ENCODE measurements around the gene PSMD14. TPM values are rescaled to one million over a fixed set of nuclear protein-coding genes. Genes with fewer than 3 reads are reported as not detected.
A peak's percentile ranks its signal among the peaks of the same experiment; 100 is the strongest.

Gene PSMD14
- polyA plus RNA-seq, 1 experiment, result 95.3 TPM

DNA sequence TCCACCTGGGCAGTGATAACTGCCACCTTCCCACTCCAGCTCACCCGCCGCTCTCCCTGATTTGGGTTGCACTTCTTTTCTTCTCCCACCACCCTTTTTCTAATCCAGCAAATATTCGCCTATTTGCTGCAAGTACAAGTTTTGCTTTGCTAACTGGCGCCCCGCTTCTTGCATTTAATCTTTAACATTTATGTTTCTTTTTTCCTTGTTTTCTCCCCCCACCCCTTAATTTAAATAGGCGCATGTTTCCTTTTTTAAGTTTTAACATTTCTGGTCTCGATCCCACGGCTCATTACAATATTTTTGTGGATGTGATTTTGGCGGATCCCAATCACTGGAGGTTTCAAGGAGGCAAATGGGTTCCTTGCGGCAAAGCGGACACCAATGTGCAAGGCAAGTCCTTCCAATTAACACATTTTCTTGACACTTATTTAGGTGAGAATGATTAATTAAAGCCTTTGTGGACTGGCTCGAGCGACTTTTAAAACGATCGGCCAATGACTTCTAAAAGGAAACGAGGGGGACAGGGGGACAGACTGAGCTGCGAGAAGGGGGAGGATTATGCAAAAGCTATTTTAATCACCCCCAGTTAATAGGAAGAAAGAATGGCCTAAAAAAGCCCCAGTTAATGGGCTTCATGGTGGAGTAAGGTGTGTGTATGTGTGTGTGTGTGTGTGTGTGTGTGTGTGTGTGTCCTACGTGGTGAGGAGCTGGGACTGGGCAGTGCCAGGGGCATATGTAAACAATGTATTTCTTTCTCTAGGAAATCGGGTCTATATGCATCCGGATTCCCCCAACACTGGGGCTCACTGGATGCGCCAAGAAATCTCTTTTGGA is 109.4 kb downstream of the PSMD14 start:
- Histone ChIP-seq H3K4me3 (ENCODE audit: low read depth, low read length) (no peak overlapping the region), H3K27ac (ENCODE audit: low read depth, low read length) (no peak overlapping the region), H3K27me3 (ENCODE audit: control insufficient read depth, insufficient read depth, low read length) (peaks cover 82% of the 10 kb centered on the region), H3K9me3 (ENCODE audit: control insufficient read depth, insufficient read depth, low read length) (peaks cover 6% of the 10 kb centered on the region; the same call in 1 of the 2 replicates)
- TF ChIP-seq, protein P1, sequence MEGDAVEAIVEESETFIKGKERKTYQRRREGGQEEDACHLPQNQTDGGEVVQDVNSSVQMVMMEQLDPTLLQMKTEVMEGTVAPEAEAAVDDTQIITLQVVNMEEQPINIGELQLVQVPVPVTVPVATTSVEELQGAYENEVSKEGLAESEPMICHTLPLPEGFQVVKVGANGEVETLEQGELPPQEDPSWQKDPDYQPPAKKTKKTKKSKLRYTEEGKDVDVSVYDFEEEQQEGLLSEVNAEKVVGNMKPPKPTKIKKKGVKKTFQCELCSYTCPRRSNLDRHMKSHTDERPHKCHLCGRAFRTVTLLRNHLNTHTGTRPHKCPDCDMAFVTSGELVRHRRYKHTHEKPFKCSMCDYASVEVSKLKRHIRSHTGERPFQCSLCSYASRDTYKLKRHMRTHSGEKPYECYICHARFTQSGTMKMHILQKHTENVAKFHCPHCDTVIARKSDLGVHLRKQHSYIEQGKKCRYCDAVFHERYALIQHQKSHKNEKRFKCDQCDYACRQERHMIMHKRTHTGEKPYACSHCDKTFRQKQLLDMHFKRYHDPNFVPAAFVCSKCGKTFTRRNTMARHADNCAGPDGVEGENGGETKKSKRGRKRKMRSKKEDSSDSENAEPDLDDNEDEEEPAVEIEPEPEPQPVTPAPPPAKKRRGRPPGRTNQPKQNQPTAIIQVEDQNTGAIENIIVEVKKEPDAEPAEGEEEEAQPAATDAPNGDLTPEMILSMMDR (IDR thresholded peaks at IDR 0.05; ENCODE audit: low read depth, low read length), result no peak
- CTCF ChIA-PET, result interaction anchor here (1.1 kb wide), 1 partner anchor 9 kb away, joined by 6 read pairs; no protein-coding TSS in a partner anchor
- DNase-seq (ENCODE audit: low read depth, low spot score), result no peak
- POLR2A ChIA-PET, result no interaction called here

DNA sequence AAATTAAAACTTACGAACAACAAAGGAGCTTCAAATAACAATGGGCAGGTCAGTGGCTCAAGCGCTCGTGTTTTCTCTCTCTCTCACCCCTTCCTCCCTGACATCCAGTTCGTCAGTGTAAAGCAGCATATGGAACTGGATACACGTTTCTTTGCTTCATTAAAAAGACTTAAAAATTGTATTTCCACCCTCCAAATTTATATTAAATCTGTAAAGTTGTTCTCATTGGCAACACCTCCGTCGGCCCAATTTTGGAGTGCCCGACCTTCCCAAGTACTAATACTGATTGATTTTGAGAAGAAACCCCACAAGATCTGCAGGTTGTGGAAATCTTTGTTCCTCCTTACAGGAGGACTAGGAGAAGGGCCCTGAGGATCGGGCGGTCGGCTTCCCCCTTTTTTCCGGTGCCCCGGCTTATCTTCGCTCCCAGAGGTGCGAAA is 110.1 kb downstream of the PSMD14 start:
- CTCF ChIA-PET, result interaction anchor here (1.1 kb wide), 1 partner anchor 8 kb away, joined by 6 read pairs; no protein-coding TSS in a partner anchor
- POLR2A ChIA-PET, result no interaction called here
- Histone ChIP-seq H3K27ac (ENCODE audit: low read depth, low read length) (no peak overlapping the region), H3K27me3 (ENCODE audit: control insufficient read depth, insufficient read depth, low read length) (peaks cover 88% of the 10 kb centered on the region), H3K4me3 (ENCODE audit: low read depth, low read length) (no peak overlapping the region), H3K9me3 (ENCODE audit: control insufficient read depth, insufficient read depth, low read length) (peaks cover 9% of the 10 kb centered on the region; the same call in 1 of the 2 replicates)
- DNase-seq (ENCODE audit: low read depth, low spot score), result no peak
- TF ChIP-seq, protein P1 (IDR thresholded peaks at IDR 0.05; ENCODE audit: low read depth, low read length), result no peak

DNA sequence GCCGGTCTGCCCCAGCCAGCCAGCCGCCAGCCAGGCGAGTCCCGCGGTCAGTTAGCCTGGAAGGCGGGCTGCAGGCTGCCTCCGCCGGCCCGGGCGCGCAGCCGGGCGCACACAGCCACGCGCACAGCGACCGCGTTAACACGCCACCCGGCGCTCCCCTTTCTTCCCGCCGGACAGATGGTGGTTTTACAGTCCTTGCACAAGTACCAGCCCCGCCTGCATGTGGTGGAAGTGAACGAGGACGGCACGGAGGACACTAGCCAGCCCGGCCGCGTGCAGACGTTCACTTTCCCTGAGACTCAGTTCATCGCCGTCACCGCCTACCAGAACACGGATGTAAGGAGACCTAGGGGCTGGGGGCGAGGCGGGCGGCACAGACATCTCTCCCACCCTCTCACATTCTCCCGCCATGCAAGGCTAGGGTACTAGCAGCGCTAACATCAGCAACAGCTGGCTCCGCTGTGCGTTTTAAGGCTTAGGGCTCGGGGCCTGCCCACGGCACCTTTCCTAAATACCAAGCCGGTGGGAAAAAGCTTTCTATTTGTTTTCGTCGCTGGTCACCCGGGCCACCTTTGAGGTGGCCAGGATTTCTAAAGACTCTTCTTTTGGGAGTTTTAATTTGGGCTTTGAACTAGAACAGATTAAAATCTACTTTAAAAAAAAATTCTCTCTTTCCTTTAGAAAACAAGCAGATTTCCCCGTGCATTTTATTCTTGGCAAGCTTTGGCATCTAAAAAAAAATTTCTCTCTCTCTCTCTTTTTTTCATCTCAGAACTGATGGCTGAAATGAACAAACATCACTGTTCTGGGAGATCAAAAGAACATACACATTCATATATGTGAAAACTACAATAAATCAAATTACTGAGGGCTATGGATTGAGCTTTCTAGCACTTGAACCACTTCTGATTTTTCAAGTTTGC is 110.8 kb downstream of the PSMD14 start:
- peaks cover 11% of the 10 kb centered on the region; the same call in 1 of the 2 replicates for H3K9me3 ChIP-seq (ENCODE audit: control insufficient read depth, insufficient read depth, low read length)
- H3K4me3 ChIP-seq (ENCODE audit: low read depth, low read length), result peak overlapping the region; percentile 25; the same call in 1 of the 2 replicates
- H3K27me3 ChIP-seq (ENCODE audit: control insufficient read depth, insufficient read depth, low read length), result peaks cover 92% of the 10 kb centered on the region
- TF ChIP-seq, protein P1 (IDR thresholded peaks at IDR 0.05; ENCODE audit: low read depth, low read length), result no peak
- H3K27ac ChIP-seq (ENCODE audit: low read depth, low read length), result no peak overlapping the region
- DNase-seq (ENCODE audit: low read depth, low spot score), result no peak
- ChIA-PET CTCF (no interaction called here), POLR2A (no interaction called here)

DNA sequence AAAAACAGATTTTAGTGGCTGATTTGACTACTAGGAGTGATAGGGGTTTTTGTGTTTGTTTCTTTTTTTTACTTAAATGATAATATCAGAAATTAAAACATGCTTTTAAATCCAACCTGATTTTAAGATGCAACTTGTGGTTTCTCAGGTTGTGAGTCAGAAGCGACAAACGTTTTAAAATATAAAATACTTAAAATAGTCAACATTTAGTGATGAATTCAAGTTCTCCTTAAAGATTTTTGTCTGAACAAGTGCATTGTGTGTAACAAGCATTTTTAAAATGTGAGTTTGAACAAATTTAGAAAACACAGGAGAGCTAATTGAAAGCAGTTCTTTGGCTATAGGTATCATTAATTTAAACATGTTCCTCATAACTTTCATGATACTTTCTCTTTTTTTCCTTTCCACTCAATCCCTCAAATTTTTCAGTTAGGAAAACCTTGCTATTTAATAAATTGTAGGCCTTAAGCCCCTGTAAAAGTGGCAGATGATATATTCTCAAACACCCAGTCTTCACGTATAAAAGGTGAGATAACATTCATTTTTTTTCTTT is 111.5 kb downstream of the PSMD14 start:
- ChIA-PET POLR2A (interaction anchor here (0.6 to 0.7 kb wide), 2 partner anchors 552 to 1120 kb away, joined by 5 to 6 read pairs; no protein-coding TSS in a partner anchor), CTCF (no interaction called here)
- DNase-seq (ENCODE audit: low read depth, low spot score), result no peak
- TF ChIP-seq, protein P1 (IDR thresholded peaks at IDR 0.05; ENCODE audit: low read depth, low read length), result no peak
- Histone ChIP-seq H3K9me3 (ENCODE audit: control insufficient read depth, insufficient read depth, low read length) (peaks cover 13% of the 10 kb centered on the region; the same call in 1 of the 2 replicates), H3K4me3 (ENCODE audit: low read depth, low read length) (no peak overlapping the region), H3K27ac (ENCODE audit: low read depth, low read length) (no peak overlapping the region), H3K27me3 (ENCODE audit: control insufficient read depth, insufficient read depth, low read length) (peaks cover 96% of the 10 kb centered on the region)

Measured in AG04450 (cell line).